ENCODE results near the gene PIK3C3.

PIK3C3 gene

GRCh38 chr18:41938445-41938844 is 16.6 kb upstream of the PIK3C3 start:
- no peak for TF ChIP-seq FOXK2 (IDR thresholded peaks at IDR 0.05)
- no peak for TF ChIP-seq SUZ12 (IDR thresholded peaks at IDR 0.05)
- TF ChIP-seq NFRKB (IDR thresholded peaks at IDR 0.05), result no peak
- no peak for TF ChIP-seq ARNT (IDR thresholded peaks at IDR 0.05)
- no peak for TF ChIP-seq ZNF384 (IDR thresholded peaks at IDR 0.05)
- no peak for TF ChIP-seq PKNOX1 (IDR thresholded peaks at IDR 0.05)
- TF ChIP-seq HDGF (IDR thresholded peaks at IDR 0.05; ENCODE audit: borderline replicate concordance), result no peak
- no peak for TF ChIP-seq FOXM1 (IDR thresholded peaks at IDR 0.05; ENCODE audit: borderline replicate concordance)
- TF ChIP-seq CTBP1 (IDR thresholded peaks at IDR 0.05; ENCODE audit: borderline replicate concordance), result no peak
- TF ChIP-seq FOXA1 (IDR thresholded peaks at IDR 0.05), result no peak
- no peak for TF ChIP-seq BHLHE40 (IDR thresholded peaks at IDR 0.05; ENCODE audit: borderline replicate concordance)
- TF ChIP-seq TARDBP (IDR thresholded peaks at IDR 0.05), result no peak
- TF ChIP-seq LEF1 (IDR thresholded peaks at IDR 0.05; ENCODE audit: borderline replicate concordance), result no peak
- TF ChIP-seq SP1 (IDR thresholded peaks at IDR 0.05), result no peak
- TF ChIP-seq ELF4 (IDR thresholded peaks at IDR 0.05), result no peak
- TF ChIP-seq L3MBTL2 (conservative IDR thresholded peaks at IDR 0.05), result no peak
- POLR2A ChIA-PET, result no interaction called here
- CTCF ChIA-PET, result no interaction called here
- no peak for DNase-seq (ENCODE audit: extremely low spot score)

GRCh38 chr18:41939326-41939725 is 15.7 kb upstream of the PIK3C3 start:
- CTCF ChIA-PET, result interaction anchor here (0.6 kb wide), 1 partner anchor 90 kb away, joined by 3 read pairs; no protein-coding TSS in a partner anchor
- POLR2A ChIA-PET, result no interaction called here
- DNase-seq (ENCODE audit: extremely low spot score), result no peak
- TF ChIP-seq LEF1 (IDR thresholded peaks at IDR 0.05; ENCODE audit: borderline replicate concordance) (no peak), HDGF (IDR thresholded peaks at IDR 0.05; ENCODE audit: borderline replicate concordance) (no peak)

- ChIA-PET POLR2A (no interaction called here), CTCF (interaction anchor here (0.5 kb wide), 1 partner anchor 14 kb away, joined by 3 read pairs; no protein-coding TSS in a partner anchor)
- no peak for TF ChIP-seq L3MBTL2 (conservative IDR thresholded peaks at IDR 0.05)
- no peak for TF ChIP-seq FOXK2 (IDR thresholded peaks at IDR 0.05)
- no peak for TF ChIP-seq ZNF384 (IDR thresholded peaks at IDR 0.05)
- no peak for TF ChIP-seq BHLHE40 (IDR thresholded peaks at IDR 0.05; ENCODE audit: borderline replicate concordance)
- no peak for TF ChIP-seq PKNOX1 (IDR thresholded peaks at IDR 0.05)
- TF ChIP-seq SP1 (IDR thresholded peaks at IDR 0.05), result no peak
- no peak for TF ChIP-seq HDGF (IDR thresholded peaks at IDR 0.05; ENCODE audit: borderline replicate concordance)
- no peak for TF ChIP-seq FOXA1 (IDR thresholded peaks at IDR 0.05)
- TF ChIP-seq NFRKB (IDR thresholded peaks at IDR 0.05), result no peak
- no peak for TF ChIP-seq CTBP1 (IDR thresholded peaks at IDR 0.05; ENCODE audit: borderline replicate concordance)
- DNase-seq (ENCODE audit: extremely low spot score), result no peak
Measured at GRCh38 chr18:41940506-41941215, 14.4 kb upstream of the PIK3C3 start.

- CTCF ChIA-PET, result no interaction called here
- TF ChIP-seq BHLHE40 (IDR thresholded peaks at IDR 0.05; ENCODE audit: borderline replicate concordance) (no peak), NFRKB (IDR thresholded peaks at IDR 0.05) (no peak)
Measured at GRCh38 chr18:41942254-41942653, 12.8 kb upstream of the PIK3C3 start.

GRCh38 chr18:41948544-41949110 is 6.4 kb upstream of the PIK3C3 start:
- ChIA-PET CTCF (no interaction called here), POLR2A (no interaction called here)
- TF ChIP-seq HDGF (IDR thresholded peaks at IDR 0.05; ENCODE audit: borderline replicate concordance), result no peak
- TF ChIP-seq ARNT (IDR thresholded peaks at IDR 0.05), result no peak
- no peak for TF ChIP-seq CTBP1 (IDR thresholded peaks at IDR 0.05; ENCODE audit: borderline replicate concordance)
- TF ChIP-seq BHLHE40 (IDR thresholded peaks at IDR 0.05; ENCODE audit: borderline replicate concordance), result no peak
- no peak for TF ChIP-seq NFRKB (IDR thresholded peaks at IDR 0.05)
- TF ChIP-seq FOXK2 (IDR thresholded peaks at IDR 0.05), result no peak
- no peak for TF ChIP-seq SUZ12 (IDR thresholded peaks at IDR 0.05)
- no peak for TF ChIP-seq FOXM1 (IDR thresholded peaks at IDR 0.05; ENCODE audit: borderline replicate concordance)
- TF ChIP-seq ELF4 (IDR thresholded peaks at IDR 0.05), result no peak
- DNase-seq (ENCODE audit: extremely low spot score), result no peak

More at GRCh38 chr18:41942254-41942653, 12.8 kb upstream of the PIK3C3 start:
- DNase-seq (ENCODE audit: extremely low spot score), result no peak
- POLR2A ChIA-PET, result no interaction called here

GRCh38 chr18:41949206-41949920 is 5.7 kb upstream of the PIK3C3 start:
- no peak for DNase-seq (ENCODE audit: extremely low spot score)
- ChIA-PET CTCF (no interaction called here), POLR2A (no interaction called here)
- TF ChIP-seq FOXK2 (IDR thresholded peaks at IDR 0.05), result no peak
- no peak for TF ChIP-seq BHLHE40 (IDR thresholded peaks at IDR 0.05; ENCODE audit: borderline replicate concordance)
- no peak for TF ChIP-seq ELF4 (IDR thresholded peaks at IDR 0.05)
- TF ChIP-seq PKNOX1 (IDR thresholded peaks at IDR 0.05), result no peak
- TF ChIP-seq ZNF384 (IDR thresholded peaks at IDR 0.05), result no peak
- TF ChIP-seq CTBP1 (IDR thresholded peaks at IDR 0.05; ENCODE audit: borderline replicate concordance), result no peak
- no peak for TF ChIP-seq ARNT (IDR thresholded peaks at IDR 0.05)

All from HEK293T (cell line).